ENCODE data around the gene SMIM43.

Gene SMIM43

DNA sequence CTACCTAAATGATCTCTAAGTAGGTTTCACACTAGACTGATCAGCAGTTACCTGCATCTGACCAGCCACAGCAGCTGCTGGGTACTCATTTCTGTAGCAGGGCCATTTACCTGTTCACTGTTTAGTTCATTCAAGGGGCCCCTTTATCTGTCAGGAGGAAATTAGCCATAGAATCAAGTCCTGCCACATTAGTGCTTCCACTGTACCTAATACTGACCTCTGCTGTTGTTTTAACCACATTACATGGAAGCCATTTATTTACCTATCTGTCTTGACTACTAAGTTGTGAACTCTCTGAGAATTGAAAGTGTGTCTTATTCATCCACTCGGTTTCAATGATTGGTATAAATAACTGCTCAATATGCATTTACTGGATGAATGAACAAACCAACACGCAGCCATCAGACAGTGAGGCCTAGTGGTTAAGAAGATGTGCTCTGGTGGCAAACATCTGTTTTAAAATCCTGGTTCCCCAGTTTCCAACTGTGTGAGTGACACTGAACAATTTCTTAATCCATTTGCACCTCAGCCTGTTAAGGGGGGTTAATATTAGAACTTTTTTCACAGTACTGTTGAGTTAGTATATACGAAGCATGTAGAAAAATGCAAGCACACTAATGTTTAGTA, 38.2 kb downstream of the SMIM43 start:
- no peak overlapping the region for H2AFZ ChIP-seq (ENCODE audit: insufficient read depth, low read length, poor library complexity)
- peak in 1 of 2 donors; percentile 74 for DNase-seq
- no peak overlapping the region for H3K18ac ChIP-seq (ENCODE audit: low read length)
- no peak overlapping the region for H3K14ac ChIP-seq (ENCODE audit: low read length)
- H4K91ac ChIP-seq (ENCODE audit: low read depth, low read length), result no peak overlapping the region
- no peak overlapping the region for H3K4me2 ChIP-seq (ENCODE audit: low read length)
- H3K79me2 ChIP-seq (ENCODE audit: control insufficient read depth, insufficient read depth, low read length, poor library complexity), result no peaks in the 10 kb centered on the region
- H3K36me3 ChIP-seq (ENCODE audit: control insufficient read depth in 1 of 2, insufficient read depth in 2 of 2, low read length in 2 of 2), result no peaks in the 10 kb centered on the region
- no peak overlapping the region for H3K27ac ChIP-seq (ENCODE audit: low read depth, low read length)
- H3K79me1 ChIP-seq (ENCODE audit: low read length), result no peaks in the 10 kb centered on the region
- H3K4me1 ChIP-seq (ENCODE audit: control insufficient read depth in 1 of 2, insufficient read depth in 2 of 2, low read length in 2 of 2), result peaks cover 0 to 5% of the 10 kb centered on the region in 2 experiments
- H4K8ac ChIP-seq (ENCODE audit: low read depth, low read length), result no peak overlapping the region
- H3K23ac ChIP-seq (ENCODE audit: low read length), result no peak overlapping the region
- no peak overlapping the region for H2BK120ac ChIP-seq (ENCODE audit: insufficient read depth, low read length, poor library complexity)
- H2BK5ac ChIP-seq (ENCODE audit: low read depth, low read length, poor library complexity), result no peak overlapping the region
- no peaks in the 10 kb centered on the region for H3K9me3 ChIP-seq (ENCODE audit: insufficient read depth, low read depth, low read length)
- H3K27me3 ChIP-seq (ENCODE audit: insufficient read depth, low read length), result no peaks in the 10 kb centered on the region
- no peak overlapping the region for H3K9ac ChIP-seq (ENCODE audit: low read length)
- H3K4ac ChIP-seq (ENCODE audit: low read depth, low read length), result no peak overlapping the region
- no peak overlapping the region for H4K12ac ChIP-seq (ENCODE audit: low read depth, low read length)
- no CpG with 5 or more reads among the region's 3 CpGs for WGBS (ENCODE audit: extremely low coverage, insufficient coverage, insufficient read length)
- H2BK12ac ChIP-seq (ENCODE audit: low read length), result no peak overlapping the region
- H3K4me3 ChIP-seq (ENCODE audit: low read depth, low read length), result no peak overlapping the region
- no peak overlapping the region for H2AK5ac ChIP-seq (ENCODE audit: low read length)

- Histone ChIP-seq H3K18ac (ENCODE audit: low read length) (no peak overlapping the region), H3K4me3 (ENCODE audit: low read depth, low read length) (no peak overlapping the region), H3K79me2 (ENCODE audit: control insufficient read depth, insufficient read depth, low read length, poor library complexity) (no peaks in the 10 kb centered on the region), H4K91ac (ENCODE audit: low read depth, low read length) (no peak overlapping the region), H3K4ac (ENCODE audit: low read depth, low read length) (no peak overlapping the region), H4K8ac (ENCODE audit: low read depth, low read length) (no peak overlapping the region), H3K4me1 (ENCODE audit: control insufficient read depth in 1 of 2, insufficient read depth in 2 of 2, low read length in 2 of 2) (peaks cover 0 to 5% of the 10 kb centered on the region in 2 experiments), H3K4me2 (ENCODE audit: low read length) (no peak overlapping the region), H2BK5ac (ENCODE audit: low read depth, low read length, poor library complexity) (no peak overlapping the region), H3K36me3 (ENCODE audit: control insufficient read depth in 1 of 2, insufficient read depth in 2 of 2, low read length in 2 of 2) (no peaks in the 10 kb centered on the region), H3K9me3 (ENCODE audit: insufficient read depth, low read depth, low read length) (no peaks in the 10 kb centered on the region), H3K27me3 (ENCODE audit: insufficient read depth, low read length) (no peaks in the 10 kb centered on the region), H2AFZ (ENCODE audit: insufficient read depth, low read length, poor library complexity) (no peak overlapping the region), H3K79me1 (ENCODE audit: low read length) (no peaks in the 10 kb centered on the region), H3K9ac (ENCODE audit: low read length) (no peak overlapping the region), H3K14ac (ENCODE audit: low read length) (no peak overlapping the region), H2BK120ac (ENCODE audit: insufficient read depth, low read length, poor library complexity) (no peak overlapping the region), H2AK5ac (ENCODE audit: low read length) (no peak overlapping the region), H3K23ac (ENCODE audit: low read length) (no peak overlapping the region), H2BK12ac (ENCODE audit: low read length) (no peak overlapping the region), H4K12ac (ENCODE audit: low read depth, low read length) (no peak overlapping the region), H3K27ac (ENCODE audit: low read depth, low read length) (no peak overlapping the region)
- peak; percentile 68 to 91 for DNase-seq
- WGBS (ENCODE audit: extremely low coverage, insufficient coverage, insufficient read length), result no CpG with 5 or more reads among the region's 1 CpG
These were observed 40.3 kb downstream of the SMIM43 start for GRCh38 chr4:121724671-121725070.

DNA sequence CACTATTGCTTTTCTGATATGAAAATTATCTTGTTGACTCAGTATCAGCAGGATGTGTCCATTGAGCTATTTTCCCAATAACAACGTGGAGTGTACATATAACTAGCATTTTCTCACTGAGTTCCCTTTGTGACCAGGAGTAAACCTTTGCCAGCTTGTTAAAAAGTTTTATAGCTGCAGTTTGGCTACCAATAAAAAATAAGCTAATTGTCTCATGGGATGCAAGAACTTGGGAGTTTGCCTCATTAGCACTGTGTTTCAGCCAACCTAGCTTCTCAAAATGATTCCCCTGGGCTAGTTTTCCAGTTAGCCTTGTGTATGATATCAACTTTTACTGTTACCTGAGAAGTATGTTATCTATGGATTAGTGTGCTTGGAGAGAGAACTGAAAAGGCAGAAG, 43.3 kb downstream of the SMIM43 start:
- Histone ChIP-seq H4K12ac (ENCODE audit: low read depth, low read length) (no peak overlapping the region), H3K23ac (ENCODE audit: low read length) (no peak overlapping the region), H3K9ac (ENCODE audit: low read length) (no peak overlapping the region), H3K4me3 (ENCODE audit: low read depth, low read length) (no peak overlapping the region), H3K4me2 (ENCODE audit: low read length) (no peak overlapping the region), H2AK5ac (ENCODE audit: low read length) (no peak overlapping the region), H4K8ac (ENCODE audit: low read depth, low read length) (no peak overlapping the region), H3K36me3 (ENCODE audit: control insufficient read depth in 1 of 2, insufficient read depth in 2 of 2, low read length in 2 of 2) (no peaks in the 10 kb centered on the region), H2AFZ (ENCODE audit: insufficient read depth, low read length, poor library complexity) (no peak overlapping the region), H4K91ac (ENCODE audit: low read depth, low read length) (no peak overlapping the region), H2BK12ac (ENCODE audit: low read length) (peak overlapping the region; percentile 84), H3K27ac (ENCODE audit: low read depth, low read length) (no peak overlapping the region), H3K4ac (ENCODE audit: low read depth, low read length) (no peak overlapping the region), H3K18ac (ENCODE audit: low read length) (no peak overlapping the region), H3K14ac (ENCODE audit: low read length) (no peak overlapping the region), H3K79me1 (ENCODE audit: low read length) (no peaks in the 10 kb centered on the region), H3K79me2 (ENCODE audit: control insufficient read depth, insufficient read depth, low read length, poor library complexity) (no peaks in the 10 kb centered on the region), H3K27me3 (ENCODE audit: insufficient read depth, low read length) (no peaks in the 10 kb centered on the region), H2BK120ac (ENCODE audit: insufficient read depth, low read length, poor library complexity) (no peak overlapping the region), H3K4me1 (ENCODE audit: control insufficient read depth in 1 of 2, insufficient read depth in 2 of 2, low read length in 2 of 2) (peaks cover 2 to 8% of the 10 kb centered on the region in 2 experiments), H3K9me3 (ENCODE audit: insufficient read depth, low read depth, low read length) (no peaks in the 10 kb centered on the region), H2BK5ac (ENCODE audit: low read depth, low read length, poor library complexity) (no peak overlapping the region)
- DNase-seq, result no peak
- WGBS (ENCODE audit: extremely low coverage, insufficient coverage, insufficient read length), result no CpG with 5 or more reads among the region's 1 CpG

- H3K79me1 ChIP-seq (ENCODE audit: low read length), result no peaks in the 10 kb centered on the region
- H3K4me2 ChIP-seq (ENCODE audit: low read length), result no peak overlapping the region
- no peak overlapping the region for H3K4me3 ChIP-seq (ENCODE audit: low read depth, low read length)
- H3K27ac ChIP-seq (ENCODE audit: low read depth, low read length), result no peak overlapping the region
- H3K4ac ChIP-seq (ENCODE audit: low read depth, low read length), result no peak overlapping the region
- no peak overlapping the region for H2BK5ac ChIP-seq (ENCODE audit: low read depth, low read length, poor library complexity)
- no peaks in the 10 kb centered on the region for H3K27me3 ChIP-seq (ENCODE audit: insufficient read depth, low read length)
- H3K9ac ChIP-seq (ENCODE audit: low read length), result no peak overlapping the region
- H3K79me2 ChIP-seq (ENCODE audit: control insufficient read depth, insufficient read depth, low read length, poor library complexity), result no peaks in the 10 kb centered on the region
- no peak overlapping the region for H3K14ac ChIP-seq (ENCODE audit: low read length)
- H4K91ac ChIP-seq (ENCODE audit: low read depth, low read length), result no peak overlapping the region
- no peak overlapping the region for H2BK120ac ChIP-seq (ENCODE audit: insufficient read depth, low read length, poor library complexity)
- H2BK12ac ChIP-seq (ENCODE audit: low read length), result no peak overlapping the region
- no peak overlapping the region for H3K18ac ChIP-seq (ENCODE audit: low read length)
- H3K36me3 ChIP-seq (ENCODE audit: control insufficient read depth in 1 of 2, insufficient read depth in 2 of 2, low read length in 2 of 2), result no peaks in the 10 kb centered on the region
- no peak overlapping the region for H2AFZ ChIP-seq (ENCODE audit: insufficient read depth, low read length, poor library complexity)
- no peak overlapping the region for H3K23ac ChIP-seq (ENCODE audit: low read length)
- H4K8ac ChIP-seq (ENCODE audit: low read depth, low read length), result no peak overlapping the region
- DNase-seq, result peak in 1 of 2 donors; percentile 47
- no peaks in the 10 kb centered on the region for H3K9me3 ChIP-seq (ENCODE audit: insufficient read depth, low read depth, low read length)
- no CpG with 5 or more reads among the region's 1 CpG for WGBS (ENCODE audit: extremely low coverage, insufficient coverage, insufficient read length)
- H4K12ac ChIP-seq (ENCODE audit: low read depth, low read length), result no peak overlapping the region
- peaks cover 2 to 3% of the 10 kb centered on the region in 2 experiments for H3K4me1 ChIP-seq (ENCODE audit: control insufficient read depth in 1 of 2, insufficient read depth in 2 of 2, low read length in 2 of 2)
- no peak overlapping the region for H2AK5ac ChIP-seq (ENCODE audit: low read length)
These were observed 44.9 kb downstream of the SMIM43 start for GRCh38 chr4:121720109-121720508.
